MM.1S (cell line): Measurements from ENCODE around the gene ERMAP.

Experiments used
- EZH2 ChIP-seq: fragments of 300-600 bp; sonication (generic); optimal IDR thresholded peaks from 2 replicates; pipeline ENCODE3; 2017; ENCODE audit warnings: low read depth, mild to moderate bottlenecking, antibody characterized with exemption, low read length, mixed read lengths
- EZH2phosphoT487 ChIP-seq: fragments of 300-600 bp; sonication (generic); IDR thresholded peaks from 2 replicates; pipeline ENCODE4 v1.6.1; 2018; ENCODE audit warnings: antibody characterized with exemption, low read length
- TF ChIP-seq, protein P1 (sequence below): fragments of 300-600 bp; sonication (generic); IDR thresholded peaks from 2 replicates; pipeline ENCODE4 v1.5.1; 2016; ENCODE audit warnings: antibody characterized with exemption, low read length, mixed read lengths

DNA sequence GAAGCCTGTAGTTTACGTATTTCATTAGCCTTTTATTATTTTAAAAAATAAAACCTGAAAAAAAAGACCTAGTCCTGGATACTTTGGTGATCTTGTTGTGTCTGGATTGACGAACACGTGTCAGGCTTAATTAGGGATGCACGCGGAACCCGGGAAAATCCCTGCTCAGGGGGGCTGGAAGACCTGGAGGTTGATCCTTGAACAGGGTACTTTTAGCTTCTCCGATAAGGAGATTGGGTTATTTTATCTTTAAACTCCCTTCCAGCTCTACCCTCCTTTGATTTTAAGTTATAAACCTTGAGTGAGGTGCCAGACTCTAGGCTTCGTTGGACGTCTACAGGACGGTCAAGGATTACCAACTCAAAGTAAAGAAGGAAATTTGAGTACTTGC is 28.9 kb downstream of the ERMAP start:
- TF ChIP-seq, protein P1, sequence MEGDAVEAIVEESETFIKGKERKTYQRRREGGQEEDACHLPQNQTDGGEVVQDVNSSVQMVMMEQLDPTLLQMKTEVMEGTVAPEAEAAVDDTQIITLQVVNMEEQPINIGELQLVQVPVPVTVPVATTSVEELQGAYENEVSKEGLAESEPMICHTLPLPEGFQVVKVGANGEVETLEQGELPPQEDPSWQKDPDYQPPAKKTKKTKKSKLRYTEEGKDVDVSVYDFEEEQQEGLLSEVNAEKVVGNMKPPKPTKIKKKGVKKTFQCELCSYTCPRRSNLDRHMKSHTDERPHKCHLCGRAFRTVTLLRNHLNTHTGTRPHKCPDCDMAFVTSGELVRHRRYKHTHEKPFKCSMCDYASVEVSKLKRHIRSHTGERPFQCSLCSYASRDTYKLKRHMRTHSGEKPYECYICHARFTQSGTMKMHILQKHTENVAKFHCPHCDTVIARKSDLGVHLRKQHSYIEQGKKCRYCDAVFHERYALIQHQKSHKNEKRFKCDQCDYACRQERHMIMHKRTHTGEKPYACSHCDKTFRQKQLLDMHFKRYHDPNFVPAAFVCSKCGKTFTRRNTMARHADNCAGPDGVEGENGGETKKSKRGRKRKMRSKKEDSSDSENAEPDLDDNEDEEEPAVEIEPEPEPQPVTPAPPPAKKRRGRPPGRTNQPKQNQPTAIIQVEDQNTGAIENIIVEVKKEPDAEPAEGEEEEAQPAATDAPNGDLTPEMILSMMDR, result no peak
- TF ChIP-seq EZH2phosphoT487 (no peak), EZH2 (no peak)
